A549 (cell line): ENCODE measurements around the gene SCARB1. TPM values are rescaled to one million over a fixed set of nuclear protein-coding genes. Genes with fewer than 3 reads are reported as not detected.
"Not testable (repeated sequence)": the region's sequence is repeated elsewhere in the genome, so short reads cannot be mapped to it uniquely, and the experiment has no call there.

Experiments used
- ATAC-seq, 2 experiments: fragments of 200-7000 bp in 1 of 2; fragments of >200 bp in 1 of 2; cut with Nextera tagmentation in 1 of 2; cut with Tn5 transposase in 1 of 2; 3 replicates each; pipeline versions ENCODE4 v1.8.0 to v1.9.1; 2018 to 2020; ENCODE audit warnings: mild to moderate bottlenecking in 1 of 2, moderate library complexity in 1 of 2
- CTCF ChIA-PET: fragments of 300-600 bp; sonication (Branson Sonifier 250); formaldehyde crosslinking; extraction: SDS; loops from one replicate; lab custom pipeline; 2021; ENCODE audit warnings: antibody characterized with exemption, inconsistent platforms; lab: Yijun Ruan, JAX
- POLR2A ChIA-PET: fragments of 350-600 bp; formaldehyde crosslinking; extraction: SDS; loops from one replicate; lab custom pipeline; 2021; ENCODE audit warnings: antibody characterized with exemption, inconsistent platforms; lab: Yijun Ruan, JAX
- DNase-seq, 2 experiments: peaks; one replicate each; pipeline versions ENCODE4 v3.0.0 to v3.0.0-alpha.2; 2011 to 2016; ENCODE audit warnings: low read depth in 1 of 2, low spot score in 1 of 2
- FAIRE-seq: peaks from 2 replicates; lab custom pipeline; 2011; peaks lifted over from hg19 to GRCh38; lab: Jason Lieb, UNC
- H3K27ac ChIP-seq, 2 experiments: fragments of >200 bp; sonication (Bioruptor Twin); formaldehyde crosslinking; 3 replicates each; pipeline ENCODE4 v1.5.1; 2016 to 2017
- H3K4me1 ChIP-seq: fragments of >200 bp; sonication (Bioruptor Twin); formaldehyde crosslinking; 3 replicates; pipeline ENCODE4 v1.6.1; 2016
- H3K4me2 ChIP-seq: fragments of >200 bp; sonication (Bioruptor Twin); formaldehyde crosslinking; 3 replicates; pipeline ENCODE4 v1.6.1; 2016
- H3K4me3 ChIP-seq: fragments of >200 bp; sonication (Bioruptor Twin); formaldehyde crosslinking; 3 replicates; pipeline ENCODE4 v1.5.1; 2016
- H3K9me3 ChIP-seq: fragments of >200 bp; sonication (Bioruptor Twin); formaldehyde crosslinking; 3 replicates; pipeline ENCODE4 v1.6.1; 2016
- BHLHE40 ChIP-seq: IDR thresholded peaks from 2 replicates; pipeline ENCODE4 v1.6.1; 2012; ENCODE audit warnings: low read depth, low read length, inconsistent platforms
- CHD2 ChIP-seq: fragments of 150-350 bp; IDR thresholded peaks from 2 replicates; pipeline ENCODE4 v1.6.1; 2014; ENCODE audit warnings: low read length; ENCODE audit not compliant: partially characterized antibody
- E2F6 ChIP-seq: IDR thresholded peaks from 2 replicates; pipeline ENCODE4 v1.6.1; 2012; ENCODE audit warnings: low read depth, borderline replicate concordance
- EP300 ChIP-seq, 2 experiments: fragments of >200 bp; sonication (Bioruptor Twin); formaldehyde crosslinking; IDR thresholded peaks; 2 replicates in 1 of 2; 3 replicates in 1 of 2; pipeline ENCODE4 v1.6.1; 2016 to 2017
- ESRRA ChIP-seq: fragments of 150-350 bp; IDR thresholded peaks from 2 replicates; pipeline ENCODE4 v1.6.1; 2014; ENCODE audit warnings: mild to moderate bottlenecking, low read length, borderline replicate concordance
- FOSL2 ChIP-seq, 2 experiments: fragments of 450-650 bp in 1 of 2; fragments of >200 bp in 1 of 2; sonication (Bioruptor Twin) in 1 of 2; formaldehyde crosslinking; IDR thresholded peaks; 2 replicates each; pipeline versions ENCODE4 v1.5.0 to v1.6.1; 2016 to 2020; ENCODE audit warnings: mild to moderate bottlenecking in 1 of 2, moderate library complexity in 1 of 2
- HOXA7 ChIP-seq: fragments of 250-450 bp; sonication (Bioruptor Pico); IDR thresholded peaks from 2 replicates; pipeline ENCODE4 v1.5.0; 2020; ENCODE audit warnings: mild to moderate bottlenecking, moderate library complexity
- KDM5A ChIP-seq: fragments of 200-600 bp; sonication (generic); IDR thresholded peaks from 2 replicates; pipeline ENCODE4 v1.6.1; 2016; ENCODE audit warnings: antibody characterized with exemption, mild to moderate bottlenecking
- MAFK ChIP-seq: fragments of 450-650 bp; IDR thresholded peaks from 2 replicates; pipeline ENCODE4 v1.6.1; 2014; ENCODE audit not compliant: partially characterized antibody
- MYC ChIP-seq: IDR thresholded peaks from 2 replicates; pipeline ENCODE4 v1.6.1; 2012; ENCODE audit warnings: mild to moderate bottlenecking, inconsistent platforms, low read length, improper control_type of control experiment, borderline replicate concordance
- NFE2L2 ChIP-seq: fragments of 150-350 bp; conservative IDR thresholded peaks from 2 replicates; pipeline ENCODE4 v1.6.1; 2014; ENCODE audit warnings: low read length
- PBX3 ChIP-seq: IDR thresholded peaks from 2 replicates; pipeline ENCODE4 v1.6.1; 2012
- RAD21 ChIP-seq, 2 experiments: fragments of >200 bp in 1 of 2; sonication (Bioruptor Twin) in 1 of 2; formaldehyde crosslinking in 1 of 2; IDR thresholded peaks in 1 of 2; conservative IDR thresholded peaks in 1 of 2; 2 replicates in 1 of 2; 3 replicates in 1 of 2; pipeline ENCODE4 v1.6.1; 2012 to 2018; ENCODE audit warnings: inconsistent platforms in 1 of 2
- RCOR1 ChIP-seq: fragments of 150-350 bp; IDR thresholded peaks from 2 replicates; pipeline ENCODE4 v1.6.1; 2014; ENCODE audit warnings: antibody characterized with exemption, low read length, low read depth
- USF2 ChIP-seq: fragments of 450-650 bp; IDR thresholded peaks from 2 replicates; pipeline ENCODE4 v1.6.1; 2014; ENCODE audit warnings: antibody characterized with exemption
- ZFP36 ChIP-seq: fragments of 450-650 bp; IDR thresholded peaks from 2 replicates; pipeline ENCODE4 v1.6.1; 2014; ENCODE audit warnings: borderline replicate concordance; ENCODE audit not compliant: partially characterized antibody
- WGBS: methylation state at CpG from one replicate; pipeline ENCODE4 v1.1.6; 2017; ENCODE audit errors: missing lambda C conversion rate; 5-methylcytosine and 5-hydroxymethylcytosine counted together
- polyA plus RNA-seq, 4 experiments: library from polyadenylated mRNA; depleted of rRNA in 3 of 4; stranded (reverse); fragments of >200 nt; fragmentation: RNase III in 1 of 4; extraction: RNeasy Plus Mini Kit Qiagen cat#74134 plus additional on column Dnase treatment in 1 of 4; gene quantifications; 2 replicates in 3 of 4; 3 replicates in 1 of 4; pipeline ENCODE4 v1.2.3, GENCODE V29; 2011 to 2017

The SCARB1 gene
- polyA plus RNA-seq, 2 of the 4 experiments (the other 2 are of a cell fraction) = 81.1 to 154 TPM

GRCh38 chr12:124893792-124894516 lies 30.3 kb upstream of the SCARB1 start:
- DNase-seq (no peak), ATAC-seq (no peak), FAIRE-seq (no peak)
- Histone ChIP-seq H3K4me2 (no peak overlapping the region), H3K27ac (no peak overlapping the region), H3K4me1 (peaks cover 17% of the 10 kb centered on the region), H3K9me3 (no peaks in the 10 kb centered on the region), H3K4me3 (no peak overlapping the region)
- CTCF ChIA-PET = interaction anchor here (0.6 to 1.4 kb wide), 7 partner anchors 12 to 858 kb away, joined by 3 to 8 read pairs (median 3); no protein-coding TSS in a partner anchor
- 85% methylated on average over 9 of the region's 9 CpGs for WGBS
- POLR2A ChIA-PET = no interaction called here
- TF ChIP-seq CHD2 (no peak), FOSL2 (IDR thresholded peaks at IDR 0.05) (no peak), FOSL2 (CRISPR knock-in tag; IDR thresholded peaks at IDR 0.05) (no peak), EP300 (IDR thresholded peaks at IDR 0.05) (no peak), ZFP36 (no peak), MYC (no peak), USF2 (no peak), ESRRA (no peak), RCOR1 (no peak), RAD21 (conservative IDR thresholded peaks at IDR 0.05 in 1 of 2, IDR thresholded peaks at IDR 0.05 in 1 of 2) (no peak), BHLHE40 (no peak), KDM5A (no peak)

- Histone ChIP-seq H3K4me2 (no peak overlapping the region), H3K4me1 (peaks cover 16% of the 10 kb centered on the region; the same call in 2 of the 3 replicates), H3K9me3 (no peaks in the 10 kb centered on the region), H3K27ac (no peak overlapping the region), H3K4me3 (no peak overlapping the region)
- TF ChIP-seq FOSL2 (IDR thresholded peaks at IDR 0.05) = no peak
- TF ChIP-seq FOSL2 (CRISPR knock-in tag; IDR thresholded peaks at IDR 0.05) = no peak
- TF ChIP-seq MAFK = no peak
- no peak for TF ChIP-seq HOXA7
- no peak for TF ChIP-seq E2F6
- no peak for TF ChIP-seq NFE2L2
- no peak for TF ChIP-seq PBX3
- no peak for DNase-seq
- ChIA-PET CTCF (interaction anchor here (1.0 to 2.2 kb wide), 3 partner anchors 11 to 13 kb away, joined by 3 to 8 read pairs (median 3); no protein-coding TSS in a partner anchor), POLR2A (no interaction called here)
- WGBS = 72% methylated on average over 2 of the region's 2 CpGs
- no peak for FAIRE-seq
- no peak for ATAC-seq
These were observed 24.6 kb upstream of the SCARB1 start for GRCh38 chr12:124888260-124888659.

- H3K4me2 ChIP-seq, H3K9me3 ChIP-seq, H3K4me3 ChIP-seq, FAIRE-seq, ATAC-seq, H3K27ac ChIP-seq, DNase-seq, POLR2A ChIA-PET: not testable (repeated sequence)
- 93% methylated on average over 9 of the region's 9 CpGs for WGBS
- CTCF ChIA-PET = interaction anchor here (0.8 to 2.2 kb wide), 4 partner anchors 10 to 15 kb away, joined by 3 to 8 read pairs (median 4); no protein-coding TSS in a partner anchor
- H3K4me1 ChIP-seq = peaks cover 16% of the 10 kb centered on the region; the same call in 2 of the 3 replicates
These were observed 24.1 kb upstream of the SCARB1 start for GRCh38 chr12:124887766-124888165.
